ENCODE measurements around the gene GDI1.

Gene GDI1

GRCh38 chrX:154471839-154472684, 35.1 kb downstream of the GDI1 start:
- CTCF ChIA-PET, result interaction anchor here (1.6 to 1.7 kb wide), 2 partner anchors 55 to 60 kb away, joined by 3 to 4 read pairs; no protein-coding TSS in a partner anchor
- Histone ChIP-seq H3K36me3 (ENCODE audit: control insufficient read depth in 4 of 4, insufficient read depth in 4 of 4, low read length in 3 of 4) (peaks cover 0 to 4% (median 2%) of the 10 kb centered on the region in 4 experiments), H3K27me3 (replicated peaks in 2 of 5; ENCODE audit: control insufficient read depth in 4 of 5, insufficient read depth in 5 of 5, low read length in 4 of 5) (no peaks in the 10 kb centered on the region), H3K4me1 (ENCODE audit: control extremely low read depth in 1 of 4, control insufficient read depth in 4 of 4, insufficient read depth in 4 of 4, low read length in 3 of 4) (no peaks in the 10 kb centered on the region), H3K9me3 (ENCODE audit: control extremely low read depth in 1 of 5, control insufficient read depth in 4 of 5, insufficient read depth in 2 of 5, low read depth in 1 of 5, low read length in 4 of 5) (peaks cover 0 to 5% (median 0%) of the 10 kb centered on the region in 5 experiments), H3K4me3 (ENCODE audit: control insufficient read depth in 1 of 7, extremely low read depth in 1 of 7, insufficient read depth in 4 of 7, low read depth in 2 of 7, low read length in 6 of 7) (no peak overlapping the region), H3K27ac (ENCODE audit: insufficient read depth in 1 of 2, low read depth in 1 of 2, low read length in 2 of 2, poor library complexity in 1 of 2, severe bottlenecking in 2 of 2) (no peak overlapping the region)
- POLR2A ChIA-PET, result no interaction called here
- no peak for DNase-seq
- 91% methylated on average over 17 of the region's 23 CpGs for WGBS (ENCODE audit: insufficient coverage)

- H3K36me3 ChIP-seq (ENCODE audit: control insufficient read depth in 4 of 4, insufficient read depth in 4 of 4, low read length in 3 of 4), result peaks cover 0 to 4% (median under 1%) of the 10 kb centered on the region in 4 experiments
- POLR2A ChIA-PET, result interaction anchor here (0.6 kb wide), 1 partner anchor 110 kb away, joined by 3 read pairs; no protein-coding TSS in a partner anchor
Measured at GRCh38 chrX:154472685-154473632, 36.0 kb downstream of the GDI1 start.

GRCh38 chrX:154473683-154474082, 36.7 kb downstream of the GDI1 start:
- H3K4me1 ChIP-seq (ENCODE audit: control extremely low read depth in 1 of 4, control insufficient read depth in 4 of 4, insufficient read depth in 4 of 4, low read length in 3 of 4), result peaks cover 0 to 5% (median 0%) of the 10 kb centered on the region in 4 experiments
- no peaks in the 10 kb centered on the region for H3K27me3 ChIP-seq (replicated peaks in 2 of 5; ENCODE audit: control insufficient read depth in 4 of 5, insufficient read depth in 5 of 5, low read length in 4 of 5)
- no peak overlapping the region for H3K4me3 ChIP-seq (ENCODE audit: control insufficient read depth in 1 of 7, extremely low read depth in 1 of 7, insufficient read depth in 4 of 7, low read depth in 2 of 7, low read length in 6 of 7)
- H3K27ac ChIP-seq (ENCODE audit: insufficient read depth in 1 of 2, low read depth in 1 of 2, low read length in 2 of 2, poor library complexity in 1 of 2, severe bottlenecking in 2 of 2), result no peak overlapping the region
- H3K9me3 ChIP-seq (ENCODE audit: control extremely low read depth in 1 of 5, control insufficient read depth in 4 of 5, insufficient read depth in 2 of 5, low read depth in 1 of 5, low read length in 4 of 5), result no peaks in the 10 kb centered on the region
- peaks cover 0 to 4% (median under 1%) of the 10 kb centered on the region in 4 experiments for H3K36me3 ChIP-seq (ENCODE audit: control insufficient read depth in 4 of 4, insufficient read depth in 4 of 4, low read length in 3 of 4)
- no peak for DNase-seq
- CTCF ChIA-PET, result interaction anchor here (1.1 to 1.7 kb wide), 2 partner anchors 12 to 53 kb away, joined by 4 to 5 read pairs; no protein-coding TSS in a partner anchor
- 86% methylated on average over 2 of the region's 7 CpGs for WGBS (ENCODE audit: insufficient coverage)
- POLR2A ChIA-PET, result interaction anchor here (0.6 kb wide), 2 partner anchors 26 to 111 kb away, joined by 3 to 4 read pairs; no protein-coding TSS in a partner anchor

More at GRCh38 chrX:154472685-154473632, 36.0 kb downstream of the GDI1 start:
- peaks cover 0 to 5% (median 0%) of the 10 kb centered on the region in 5 experiments for H3K9me3 ChIP-seq (ENCODE audit: control extremely low read depth in 1 of 5, control insufficient read depth in 4 of 5, insufficient read depth in 2 of 5, low read depth in 1 of 5, low read length in 4 of 5)
- WGBS (ENCODE audit: insufficient coverage), result 81% methylated on average over 14 of the region's 28 CpGs
- no peaks in the 10 kb centered on the region for H3K27me3 ChIP-seq (replicated peaks in 2 of 5; ENCODE audit: control insufficient read depth in 4 of 5, insufficient read depth in 5 of 5, low read length in 4 of 5)
- peaks cover 0 to 2% (median 0%) of the 10 kb centered on the region in 4 experiments for H3K4me1 ChIP-seq (ENCODE audit: control extremely low read depth in 1 of 4, control insufficient read depth in 4 of 4, insufficient read depth in 4 of 4, low read length in 3 of 4)
- CTCF ChIA-PET, result interaction anchor here (1.1 to 1.7 kb wide), 3 partner anchors 11 to 61 kb away, joined by 3 to 5 read pairs (median 4); no protein-coding TSS in a partner anchor
- no peak overlapping the region for H3K27ac ChIP-seq (ENCODE audit: insufficient read depth in 1 of 2, low read depth in 1 of 2, low read length in 2 of 2, poor library complexity in 1 of 2, severe bottlenecking in 2 of 2)
- no peak for DNase-seq
- H3K4me3 ChIP-seq (ENCODE audit: control insufficient read depth in 1 of 7, extremely low read depth in 1 of 7, insufficient read depth in 4 of 7, low read depth in 2 of 7, low read length in 6 of 7), result no peak overlapping the region

GRCh38 chrX:154476821-154477220, 39.9 kb downstream of the GDI1 start:
- ChIA-PET POLR2A (no interaction called here), CTCF (interaction anchor here (0.8 to 2.9 kb wide), 3 partner anchors 9 to 104 kb away, joined by 3 to 7 read pairs (median 3); partner anchors contain the start of gene UBL4A)
- Histone ChIP-seq H3K4me1 (ENCODE audit: control extremely low read depth in 1 of 4, control insufficient read depth in 4 of 4, insufficient read depth in 4 of 4, low read length in 3 of 4) (peaks cover 0 to 15% (median 9%) of the 10 kb centered on the region in 4 experiments), H3K36me3 (ENCODE audit: control insufficient read depth in 4 of 4, insufficient read depth in 4 of 4, low read length in 3 of 4) (no peaks in the 10 kb centered on the region), H3K4me3 (ENCODE audit: control insufficient read depth in 1 of 7, extremely low read depth in 1 of 7, insufficient read depth in 4 of 7, low read depth in 2 of 7, low read length in 6 of 7) (no peak overlapping the region), H3K27me3 (replicated peaks in 2 of 5; ENCODE audit: control insufficient read depth in 4 of 5, insufficient read depth in 5 of 5, low read length in 4 of 5) (no peaks in the 10 kb centered on the region), H3K9me3 (ENCODE audit: control extremely low read depth in 1 of 5, control insufficient read depth in 4 of 5, insufficient read depth in 2 of 5, low read depth in 1 of 5, low read length in 4 of 5) (no peaks in the 10 kb centered on the region), H3K27ac (ENCODE audit: insufficient read depth in 1 of 2, low read depth in 1 of 2, low read length in 2 of 2, poor library complexity in 1 of 2, severe bottlenecking in 2 of 2) (no peak overlapping the region)
- whole genome bisulfite sequencing (ENCODE audit: insufficient coverage), result 85% methylated on average over 8 of the region's 8 CpGs
- no peak for DNase-seq

- no peaks in the 10 kb centered on the region for H3K36me3 ChIP-seq (ENCODE audit: control insufficient read depth in 4 of 4, insufficient read depth in 4 of 4, low read length in 3 of 4)
- no peaks in the 10 kb centered on the region for H3K27me3 ChIP-seq (replicated peaks in 2 of 5; ENCODE audit: control insufficient read depth in 4 of 5, insufficient read depth in 5 of 5, low read length in 4 of 5)
- H3K4me3 ChIP-seq (ENCODE audit: control insufficient read depth in 1 of 7, extremely low read depth in 1 of 7, insufficient read depth in 4 of 7, low read depth in 2 of 7, low read length in 6 of 7), result peak overlapping the region in 6 of 7 experiments; percentile 54 to 80 (median 65)
- H3K27ac ChIP-seq (ENCODE audit: insufficient read depth in 1 of 2, low read depth in 1 of 2, low read length in 2 of 2, poor library complexity in 1 of 2, severe bottlenecking in 2 of 2), result peak overlapping the region in 1 of 2 experiments; percentile 49
- ChIA-PET CTCF (interaction anchor here (1.4 to 2.9 kb wide), 2 partner anchors 7 to 9 kb away, joined by 3 to 7 read pairs; partner anchors contain the start of gene UBL4A), POLR2A (interaction anchor here (1.0 kb wide), 1 partner anchor 12 kb away, joined by 8 read pairs; the partner anchor contains the start of gene SLC10A3)
- no peaks in the 10 kb centered on the region for H3K9me3 ChIP-seq (ENCODE audit: control extremely low read depth in 1 of 5, control insufficient read depth in 4 of 5, insufficient read depth in 2 of 5, low read depth in 1 of 5, low read length in 4 of 5)
- DNase-seq, result no peak
- peaks cover 0 to 15% (median 9%) of the 10 kb centered on the region in 4 experiments for H3K4me1 ChIP-seq (ENCODE audit: control extremely low read depth in 1 of 4, control insufficient read depth in 4 of 4, insufficient read depth in 4 of 4, low read length in 3 of 4)
- 75% methylated on average over 23 of the region's 24 CpGs for WGBS (ENCODE audit: insufficient coverage)
Measured at GRCh38 chrX:154477891-154478477, 41.0 kb downstream of the GDI1 start.

Data from common myeloid progenitor, CD34-positive (primary cell).